Measurements from ENCODE around the gene EFNA5. TPM values are rescaled to one million over a fixed set of nuclear protein-coding genes. Genes with fewer than 3 reads are reported as not detected.

EFNA5 gene
- polyA plus RNA-seq, 4 donors: 0.54 to 3.5 (median 1.7) TPM; not detected in 1

GRCh38 chr5:107483231-107484024, 187.3 kb downstream of the EFNA5 start:
- FAIRE-seq (no peak), DNase-seq (no peak)
- no peak overlapping the region for H3K27ac ChIP-seq (ENCODE audit: low read depth in 1 of 3, low read length in 2 of 3)
- no peaks in the 10 kb centered on the region for H3K27me3 ChIP-seq (ENCODE audit: control insufficient read depth in 3 of 3, insufficient read depth in 3 of 3, low read length in 3 of 3)
- H3K4me3 ChIP-seq (ENCODE audit: low read depth in 1 of 3, low read length in 3 of 3): no peak overlapping the region
- H3K4me1 ChIP-seq (ENCODE audit: control insufficient read depth in 3 of 3, insufficient read depth in 2 of 3, low read depth in 1 of 3, low read length in 2 of 3): no peaks in the 10 kb centered on the region
- no peaks in the 10 kb centered on the region for H3K9me3 ChIP-seq (ENCODE audit: control insufficient read depth in 2 of 2, insufficient read depth in 1 of 2, low read depth in 1 of 2, low read length in 1 of 2)
- 51 to 63% (median 55%) methylated on average over 5 of the region's 5 CpGs for WGBS, 3 donors
- H3K36me3 ChIP-seq (ENCODE audit: control insufficient read depth in 3 of 3, insufficient read depth in 2 of 3, low read depth in 1 of 3, low read length in 3 of 3): no peaks in the 10 kb centered on the region

GRCh38 chr5:107478068-107478641, 192.6 kb downstream of the EFNA5 start:
- DNase-seq (peak; percentile 31 to 33), FAIRE-seq (no peak)
- Histone ChIP-seq H3K4me1 (ENCODE audit: control insufficient read depth in 3 of 3, insufficient read depth in 2 of 3, low read depth in 1 of 3, low read length in 2 of 3) (peaks cover 5 to 11% (median 7%) of the 10 kb centered on the region in 3 donors), H3K9me3 (ENCODE audit: control insufficient read depth in 2 of 2, insufficient read depth in 1 of 2, low read depth in 1 of 2, low read length in 1 of 2) (no peaks in the 10 kb centered on the region), H3K27me3 (ENCODE audit: control insufficient read depth in 3 of 3, insufficient read depth in 3 of 3, low read length in 3 of 3) (no peaks in the 10 kb centered on the region), H3K27ac (ENCODE audit: low read depth in 1 of 3, low read length in 2 of 3) (peak overlapping the region in 2 of 3 donors; percentile 5 to 20), H3K36me3 (ENCODE audit: control insufficient read depth in 3 of 3, insufficient read depth in 2 of 3, low read depth in 1 of 3, low read length in 3 of 3) (no peaks in the 10 kb centered on the region), H3K4me3 (ENCODE audit: low read depth in 1 of 3, low read length in 3 of 3) (no peak overlapping the region)
- WGBS, 3 donors: 69 to 84% (median 75%) methylated on average over 6 of the region's 6 CpGs

GRCh38 chr5:107477492-107477891, 193.2 kb downstream of the EFNA5 start:
- DNase-seq (peak; percentile 30 to 68), FAIRE-seq (peak; percentile 39)
- Histone ChIP-seq H3K27ac (ENCODE audit: low read depth in 1 of 3, low read length in 2 of 3) (peak overlapping the region in 1 of 3 donors; percentile 17), H3K27me3 (ENCODE audit: control insufficient read depth in 3 of 3, insufficient read depth in 3 of 3, low read length in 3 of 3) (no peaks in the 10 kb centered on the region), H3K36me3 (ENCODE audit: control insufficient read depth in 3 of 3, insufficient read depth in 2 of 3, low read depth in 1 of 3, low read length in 3 of 3) (no peaks in the 10 kb centered on the region), H3K4me3 (ENCODE audit: low read depth in 1 of 3, low read length in 3 of 3) (no peak overlapping the region), H3K4me1 (ENCODE audit: control insufficient read depth in 3 of 3, insufficient read depth in 2 of 3, low read depth in 1 of 3, low read length in 2 of 3) (peaks cover 5 to 11% (median 7%) of the 10 kb centered on the region in 3 donors), H3K9me3 (ENCODE audit: control insufficient read depth in 2 of 2, insufficient read depth in 1 of 2, low read depth in 1 of 2, low read length in 1 of 2) (no peaks in the 10 kb centered on the region)

- H3K4me1 ChIP-seq (ENCODE audit: control insufficient read depth in 3 of 3, insufficient read depth in 2 of 3, low read depth in 1 of 3, low read length in 2 of 3): peaks cover 5 to 11% (median 7%) of the 10 kb centered on the region in 3 donors
- no peaks in the 10 kb centered on the region for H3K36me3 ChIP-seq (ENCODE audit: control insufficient read depth in 3 of 3, insufficient read depth in 2 of 3, low read depth in 1 of 3, low read length in 3 of 3)
- 0 to 25% (median 4%) methylated on average over 1 of the region's 1 CpG for WGBS, 3 donors
- DNase-seq (peak; percentile 50 to 73), FAIRE-seq (no peak)
- H3K9me3 ChIP-seq (ENCODE audit: control insufficient read depth in 2 of 2, insufficient read depth in 1 of 2, low read depth in 1 of 2, low read length in 1 of 2): no peaks in the 10 kb centered on the region
- no peaks in the 10 kb centered on the region for H3K27me3 ChIP-seq (ENCODE audit: control insufficient read depth in 3 of 3, insufficient read depth in 3 of 3, low read length in 3 of 3)
- no peak overlapping the region for H3K4me3 ChIP-seq (ENCODE audit: low read depth in 1 of 3, low read length in 3 of 3)
- peak overlapping the region in 1 of 3 donors; percentile 75 for H3K27ac ChIP-seq (ENCODE audit: low read depth in 1 of 3, low read length in 2 of 3)
These were observed 194.0 kb downstream of the EFNA5 start for GRCh38 chr5:107476783-107477182.

GRCh38 chr5:107474716-107475489, 195.8 kb downstream of the EFNA5 start:
- whole genome bisulfite sequencing, 3 donors: 12 to 50% (median 18%) methylated on average over 4 of the region's 4 CpGs

GRCh38 chr5:107474361-107474715, 196.4 kb downstream of the EFNA5 start:
- FAIRE-seq (no peak), DNase-seq (no peak)
- 87 to 89% (median 87%) methylated on average over 3 of the region's 3 CpGs for WGBS, 3 donors
- H3K9me3 ChIP-seq (ENCODE audit: control insufficient read depth in 2 of 2, insufficient read depth in 1 of 2, low read depth in 1 of 2, low read length in 1 of 2): no peaks in the 10 kb centered on the region
- H3K27ac ChIP-seq (ENCODE audit: low read depth in 1 of 3, low read length in 2 of 3): peak overlapping the region in 2 of 3 donors; percentile 3 to 20
- peaks cover 5 to 11% (median 7%) of the 10 kb centered on the region in 3 donors for H3K4me1 ChIP-seq (ENCODE audit: control insufficient read depth in 3 of 3, insufficient read depth in 2 of 3, low read depth in 1 of 3, low read length in 2 of 3)
- no peak overlapping the region for H3K4me3 ChIP-seq (ENCODE audit: low read depth in 1 of 3, low read length in 3 of 3)
- H3K36me3 ChIP-seq (ENCODE audit: control insufficient read depth in 3 of 3, insufficient read depth in 2 of 3, low read depth in 1 of 3, low read length in 3 of 3): no peaks in the 10 kb centered on the region
- H3K27me3 ChIP-seq (ENCODE audit: control insufficient read depth in 3 of 3, insufficient read depth in 3 of 3, low read length in 3 of 3): no peaks in the 10 kb centered on the region

More at GRCh38 chr5:107474716-107475489, 195.8 kb downstream of the EFNA5 start:
- Histone ChIP-seq H3K27ac (ENCODE audit: low read depth in 1 of 3, low read length in 2 of 3) (peak overlapping the region in 2 of 3 donors; percentile 3 to 40), H3K4me3 (ENCODE audit: low read depth in 1 of 3, low read length in 3 of 3) (no peak overlapping the region), H3K36me3 (ENCODE audit: control insufficient read depth in 3 of 3, insufficient read depth in 2 of 3, low read depth in 1 of 3, low read length in 3 of 3) (no peaks in the 10 kb centered on the region), H3K9me3 (ENCODE audit: control insufficient read depth in 2 of 2, insufficient read depth in 1 of 2, low read depth in 1 of 2, low read length in 1 of 2) (no peaks in the 10 kb centered on the region), H3K27me3 (ENCODE audit: control insufficient read depth in 3 of 3, insufficient read depth in 3 of 3, low read length in 3 of 3) (no peaks in the 10 kb centered on the region), H3K4me1 (ENCODE audit: control insufficient read depth in 3 of 3, insufficient read depth in 2 of 3, low read depth in 1 of 3, low read length in 2 of 3) (peaks cover 5 to 11% (median 7%) of the 10 kb centered on the region in 3 donors)
- FAIRE-seq (no peak), DNase-seq (peak; percentile 64 to 78)

GRCh38 chr5:107472620-107473064, 198.1 kb downstream of the EFNA5 start:
- Histone ChIP-seq H3K9me3 (ENCODE audit: control insufficient read depth in 2 of 2, insufficient read depth in 1 of 2, low read depth in 1 of 2, low read length in 1 of 2) (no peaks in the 10 kb centered on the region), H3K27ac (ENCODE audit: low read depth in 1 of 3, low read length in 2 of 3) (no peak overlapping the region), H3K36me3 (ENCODE audit: control insufficient read depth in 3 of 3, insufficient read depth in 2 of 3, low read depth in 1 of 3, low read length in 3 of 3) (no peaks in the 10 kb centered on the region), H3K27me3 (ENCODE audit: control insufficient read depth in 3 of 3, insufficient read depth in 3 of 3, low read length in 3 of 3) (no peaks in the 10 kb centered on the region), H3K4me1 (ENCODE audit: control insufficient read depth in 3 of 3, insufficient read depth in 2 of 3, low read depth in 1 of 3, low read length in 2 of 3) (peaks cover 4 to 11% (median 5%) of the 10 kb centered on the region in 3 donors), H3K4me3 (ENCODE audit: low read depth in 1 of 3, low read length in 3 of 3) (no peak overlapping the region)
- 70 to 78% (median 72%) methylated on average over 2 of the region's 2 CpGs for WGBS, 3 donors
- DNase-seq (no peak), FAIRE-seq (no peak)

- Histone ChIP-seq H3K9me3 (ENCODE audit: control insufficient read depth in 2 of 2, insufficient read depth in 1 of 2, low read depth in 1 of 2, low read length in 1 of 2) (no peaks in the 10 kb centered on the region), H3K4me3 (ENCODE audit: low read depth in 1 of 3, low read length in 3 of 3) (no peak overlapping the region), H3K36me3 (ENCODE audit: control insufficient read depth in 3 of 3, insufficient read depth in 2 of 3, low read depth in 1 of 3, low read length in 3 of 3) (no peaks in the 10 kb centered on the region), H3K4me1 (ENCODE audit: control insufficient read depth in 3 of 3, insufficient read depth in 2 of 3, low read depth in 1 of 3, low read length in 2 of 3) (peaks cover under 1 to 8% (median 6%) of the 10 kb centered on the region in 3 donors), H3K27me3 (ENCODE audit: control insufficient read depth in 3 of 3, insufficient read depth in 3 of 3, low read length in 3 of 3) (no peaks in the 10 kb centered on the region), H3K27ac (ENCODE audit: low read depth in 1 of 3, low read length in 2 of 3) (no peak overlapping the region)
- 52 to 76% (median 62%) methylated on average over 1 of the region's 1 CpG for WGBS, 3 donors
- no peak for DNase-seq
- FAIRE-seq: no peak
These were observed 200.5 kb downstream of the EFNA5 start for GRCh38 chr5:107470295-107470582.
